ENCODE measurements around the gene PRPF31.

Gene PRPF31

DNA sequence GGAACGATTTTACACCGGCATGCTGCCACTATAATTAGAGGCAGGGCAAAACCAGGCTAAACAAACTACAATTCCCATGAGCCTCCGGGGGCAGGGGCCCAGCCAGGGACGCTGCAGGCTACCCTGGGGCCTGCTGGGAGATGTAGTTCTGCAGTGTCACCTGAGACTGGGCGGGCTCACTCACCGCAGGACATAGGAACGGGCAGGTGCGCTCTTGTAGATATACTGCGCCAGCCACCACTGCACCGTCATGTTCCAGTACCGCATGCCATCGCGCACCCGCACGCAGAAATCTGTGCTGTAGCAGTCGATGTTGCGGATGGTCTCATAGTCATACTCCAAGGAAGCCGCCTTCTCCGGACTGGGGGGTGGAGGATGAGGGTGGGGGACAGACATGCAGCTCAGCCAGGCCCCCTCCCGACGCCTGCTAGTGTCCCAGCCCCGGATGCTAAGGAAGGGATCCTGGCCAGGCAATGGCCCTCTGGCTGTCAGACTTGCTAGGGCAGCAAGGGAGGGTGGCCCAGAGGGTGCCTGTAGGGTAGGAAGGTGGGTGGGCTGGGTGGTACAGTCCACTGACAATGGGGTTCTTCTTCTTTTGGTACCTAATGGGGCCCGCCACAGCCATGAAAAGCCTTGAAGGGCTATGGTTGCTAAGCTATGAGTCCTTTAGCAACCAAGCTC, 63.2 kb downstream of the PRPF31 start:
- H3K4me3 ChIP-seq (ENCODE audit: low read depth, low read length) = no peak overlapping the region
- TF ChIP-seq, protein P1, sequence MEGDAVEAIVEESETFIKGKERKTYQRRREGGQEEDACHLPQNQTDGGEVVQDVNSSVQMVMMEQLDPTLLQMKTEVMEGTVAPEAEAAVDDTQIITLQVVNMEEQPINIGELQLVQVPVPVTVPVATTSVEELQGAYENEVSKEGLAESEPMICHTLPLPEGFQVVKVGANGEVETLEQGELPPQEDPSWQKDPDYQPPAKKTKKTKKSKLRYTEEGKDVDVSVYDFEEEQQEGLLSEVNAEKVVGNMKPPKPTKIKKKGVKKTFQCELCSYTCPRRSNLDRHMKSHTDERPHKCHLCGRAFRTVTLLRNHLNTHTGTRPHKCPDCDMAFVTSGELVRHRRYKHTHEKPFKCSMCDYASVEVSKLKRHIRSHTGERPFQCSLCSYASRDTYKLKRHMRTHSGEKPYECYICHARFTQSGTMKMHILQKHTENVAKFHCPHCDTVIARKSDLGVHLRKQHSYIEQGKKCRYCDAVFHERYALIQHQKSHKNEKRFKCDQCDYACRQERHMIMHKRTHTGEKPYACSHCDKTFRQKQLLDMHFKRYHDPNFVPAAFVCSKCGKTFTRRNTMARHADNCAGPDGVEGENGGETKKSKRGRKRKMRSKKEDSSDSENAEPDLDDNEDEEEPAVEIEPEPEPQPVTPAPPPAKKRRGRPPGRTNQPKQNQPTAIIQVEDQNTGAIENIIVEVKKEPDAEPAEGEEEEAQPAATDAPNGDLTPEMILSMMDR (IDR thresholded peaks at IDR 0.05; ENCODE audit: low read depth, low read length) = no peak

DNA sequence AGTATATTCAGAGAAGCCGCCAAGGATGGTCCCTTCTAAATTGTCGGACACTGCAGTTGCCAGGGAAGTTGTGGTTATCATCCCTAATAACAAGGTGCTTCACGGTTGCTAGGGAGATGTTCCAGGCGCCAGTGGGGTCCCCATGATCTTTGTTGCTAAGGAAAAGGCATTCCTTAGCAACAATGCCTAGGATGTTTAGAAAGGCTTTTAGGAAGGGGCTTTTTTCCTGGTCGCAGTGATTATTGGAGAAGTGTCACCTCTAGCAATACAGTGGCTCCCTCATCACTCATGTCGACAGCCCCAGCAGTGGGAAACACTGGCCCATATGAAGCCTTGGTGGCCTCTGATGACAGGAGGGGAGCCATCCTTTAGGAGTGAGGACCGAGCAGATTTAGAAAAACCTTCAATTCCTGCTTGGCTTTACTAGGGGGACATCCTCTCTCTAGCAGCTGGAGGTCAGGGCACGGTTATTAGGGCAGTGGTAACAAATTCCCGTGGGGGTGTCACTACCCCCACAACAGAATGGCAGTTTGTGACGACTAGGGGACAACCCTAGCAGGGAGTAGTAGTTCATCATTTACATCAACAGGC, 63.8 kb downstream of the PRPF31 start:
- no peak overlapping the region for H3K4me3 ChIP-seq (ENCODE audit: low read depth, low read length)
- TF ChIP-seq, protein P1 (IDR thresholded peaks at IDR 0.05; ENCODE audit: low read depth, low read length) = no peak

DNA sequence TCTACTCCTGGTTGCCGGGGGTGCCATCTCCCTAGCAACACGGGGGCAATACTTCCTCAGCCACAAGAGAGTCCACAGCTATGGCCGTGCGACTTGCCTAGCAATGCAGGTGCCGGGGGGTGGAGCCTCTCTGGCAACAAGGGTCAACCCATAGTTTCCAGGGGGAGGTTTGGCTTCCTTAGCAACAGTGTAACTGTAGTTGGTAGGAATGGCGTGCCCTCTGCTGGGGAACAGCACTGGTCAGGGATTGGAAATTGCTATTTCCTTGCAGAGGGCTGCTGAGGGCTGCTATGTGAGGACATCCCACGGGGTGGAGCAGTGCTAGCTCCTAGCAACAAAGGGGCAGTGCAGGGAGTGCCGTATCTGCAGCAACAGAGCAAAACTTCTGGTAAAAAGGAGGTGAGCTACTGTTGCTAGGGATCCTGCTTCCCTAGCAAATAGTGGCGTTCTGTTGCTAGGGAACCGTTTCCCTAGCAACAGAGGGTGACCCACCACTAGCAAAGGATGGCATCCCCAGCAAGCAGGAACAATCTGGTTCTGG, 64.4 kb downstream of the PRPF31 start:
- no peak overlapping the region for H3K4me3 ChIP-seq (ENCODE audit: low read depth, low read length)
- TF ChIP-seq, protein P1 (IDR thresholded peaks at IDR 0.05; ENCODE audit: low read depth, low read length) = peak; percentile 42

DNA sequence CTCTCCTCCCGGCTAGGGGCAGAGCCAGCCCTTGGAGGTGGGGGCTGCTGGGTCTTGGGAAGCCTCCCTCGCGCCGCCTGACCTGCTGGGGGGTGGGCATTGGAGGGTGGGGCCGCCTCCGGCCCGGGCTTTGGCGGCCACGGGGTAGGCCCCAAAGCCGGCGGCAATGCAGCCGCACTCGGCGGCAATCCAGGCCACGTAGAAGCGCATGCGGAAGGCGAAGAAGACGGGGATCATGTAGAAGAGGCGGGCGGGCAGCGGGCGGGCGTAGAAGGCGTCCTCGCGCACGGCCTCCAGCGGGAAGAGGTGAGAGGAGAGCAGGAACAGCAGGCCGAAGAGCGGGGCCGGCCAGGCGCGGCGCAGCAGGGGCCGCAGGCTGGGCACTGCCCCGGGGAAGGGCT, 65.1 kb downstream of the PRPF31 start:
- H3K4me3 ChIP-seq (ENCODE audit: low read depth, low read length) = no peak overlapping the region
- TF ChIP-seq, protein P1 (IDR thresholded peaks at IDR 0.05; ENCODE audit: low read depth, low read length) = no peak
